SU-DHL-6 (cell line): Measurements from ENCODE around the gene GIT2.

Experiments used
- CTCF ChIP-seq: fragments of 200-600 bp; sonication (generic); IDR thresholded peaks from one replicate; pipeline ENCODE4 v1.5.1; 2017; ENCODE audit warnings: antibody characterized with exemption, mild to moderate bottlenecking, low read length, moderate library complexity; ENCODE audit not compliant: insufficient read depth, poor library complexity, severe bottlenecking
- EZH2phosphoT487 ChIP-seq: fragments of 200-600 bp; sonication (generic), shearing (Covaris generic); conservative IDR thresholded peaks from 2 replicates; pipeline ENCODE4 v1.6.1; 2018; ENCODE audit warnings: mild to moderate bottlenecking, antibody characterized with exemption, low read length, moderate library complexity, mixed read lengths

- no peak for TF ChIP-seq CTCF
- TF ChIP-seq EZH2phosphoT487, result no peak
These were observed 32.8 kb downstream of the GIT2 start for GRCh38 chr12:109963330-109963729.
